ENCODE results near the gene DNMT1.

GRCh38 chr19:10114651-10115391 is 79.9 kb downstream of the DNMT1 start:
- TF ChIP-seq, protein P1, sequence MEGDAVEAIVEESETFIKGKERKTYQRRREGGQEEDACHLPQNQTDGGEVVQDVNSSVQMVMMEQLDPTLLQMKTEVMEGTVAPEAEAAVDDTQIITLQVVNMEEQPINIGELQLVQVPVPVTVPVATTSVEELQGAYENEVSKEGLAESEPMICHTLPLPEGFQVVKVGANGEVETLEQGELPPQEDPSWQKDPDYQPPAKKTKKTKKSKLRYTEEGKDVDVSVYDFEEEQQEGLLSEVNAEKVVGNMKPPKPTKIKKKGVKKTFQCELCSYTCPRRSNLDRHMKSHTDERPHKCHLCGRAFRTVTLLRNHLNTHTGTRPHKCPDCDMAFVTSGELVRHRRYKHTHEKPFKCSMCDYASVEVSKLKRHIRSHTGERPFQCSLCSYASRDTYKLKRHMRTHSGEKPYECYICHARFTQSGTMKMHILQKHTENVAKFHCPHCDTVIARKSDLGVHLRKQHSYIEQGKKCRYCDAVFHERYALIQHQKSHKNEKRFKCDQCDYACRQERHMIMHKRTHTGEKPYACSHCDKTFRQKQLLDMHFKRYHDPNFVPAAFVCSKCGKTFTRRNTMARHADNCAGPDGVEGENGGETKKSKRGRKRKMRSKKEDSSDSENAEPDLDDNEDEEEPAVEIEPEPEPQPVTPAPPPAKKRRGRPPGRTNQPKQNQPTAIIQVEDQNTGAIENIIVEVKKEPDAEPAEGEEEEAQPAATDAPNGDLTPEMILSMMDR (IDR thresholded peaks at IDR 0.05): no peak
- TF ChIP-seq POLR2A (IDR thresholded peaks at IDR 0.05): no peak

All from body of pancreas (tissue), 4 donors.